ENCODE measurements around the gene CXCL14. TPM values are rescaled to one million over a fixed set of nuclear protein-coding genes. Genes with fewer than 3 reads are reported as not detected.

The CXCL14 gene
- total RNA-seq, 1 experiment from 2014 or later: not detected

GRCh38 chr5:135596788-135597187, 18.0 kb upstream of the CXCL14 start:
- DNase-seq (ENCODE audit: low spot score): no peak

- no peak for DNase-seq (ENCODE audit: low spot score)
Observed at GRCh38 chr5:135596157-135596763, 17.5 kb upstream of the CXCL14 start.

GRCh38 chr5:135594416-135594960, 15.7 kb upstream of the CXCL14 start:
- no peak for DNase-seq (ENCODE audit: low spot score)

GRCh38 chr5:135593886-135594285, 15.1 kb upstream of the CXCL14 start:
- no peak for DNase-seq (ENCODE audit: low spot score)

GRCh38 chr5:135593141-135593540, 14.3 kb upstream of the CXCL14 start:
- no peak for DNase-seq (ENCODE audit: low spot score)

GRCh38 chr5:135592312-135593045, 13.7 kb upstream of the CXCL14 start:
- DNase-seq (ENCODE audit: low spot score): no peak

GRCh38 chr5:135591277-135591676, 12.5 kb upstream of the CXCL14 start:
- no peak for DNase-seq (ENCODE audit: low spot score)

- DNase-seq (ENCODE audit: low spot score): no peak
Observed at GRCh38 chr5:135589152-135589551, 10.4 kb upstream of the CXCL14 start.

GRCh38 chr5:135587721-135588663, 9.2 kb upstream of the CXCL14 start:
- no peak for DNase-seq (ENCODE audit: low spot score)

- no peak for DNase-seq (ENCODE audit: low spot score)
Observed at GRCh38 chr5:135584918-135585317, 6.1 kb upstream of the CXCL14 start.

GRCh38 chr5:135584276-135584675, 5.5 kb upstream of the CXCL14 start:
- DNase-seq (ENCODE audit: low spot score): no peak

- no peak for DNase-seq (ENCODE audit: low spot score)
Observed at GRCh38 chr5:135582099-135582781, 3.4 kb upstream of the CXCL14 start.

- no peak for DNase-seq (ENCODE audit: low spot score)
Observed at GRCh38 chr5:135578305-135578684, 496 bp downstream of the CXCL14 start.

GRCh38 chr5:135577421-135577820, 1.4 kb downstream of the CXCL14 start:
- no peak for DNase-seq (ENCODE audit: low spot score)

GRCh38 chr5:135576075-135576599, 2.7 kb downstream of the CXCL14 start:
- peak; percentile 9 for DNase-seq (ENCODE audit: low spot score)

GRCh38 chr5:135574493-135574892, 4.3 kb downstream of the CXCL14 start:
- no peak for DNase-seq (ENCODE audit: low spot score)

GRCh38 chr5:135571902-135572301, 6.9 kb downstream of the CXCL14 start:
- DNase-seq (ENCODE audit: low spot score): no peak

- no peak for DNase-seq (ENCODE audit: low spot score)
Observed at GRCh38 chr5:135571066-135571609, 7.7 kb downstream of the CXCL14 start.

GRCh38 chr5:135570453-135570764, 8.4 kb downstream of the CXCL14 start:
- DNase-seq (ENCODE audit: low spot score): no peak

GRCh38 chr5:135569755-135570452, 8.9 kb downstream of the CXCL14 start:
- peak; percentile 41 for DNase-seq (ENCODE audit: low spot score)

Data from A172 (cell line).